Measurements from ENCODE around the gene PTTG1.

PTTG1 gene

DNA sequence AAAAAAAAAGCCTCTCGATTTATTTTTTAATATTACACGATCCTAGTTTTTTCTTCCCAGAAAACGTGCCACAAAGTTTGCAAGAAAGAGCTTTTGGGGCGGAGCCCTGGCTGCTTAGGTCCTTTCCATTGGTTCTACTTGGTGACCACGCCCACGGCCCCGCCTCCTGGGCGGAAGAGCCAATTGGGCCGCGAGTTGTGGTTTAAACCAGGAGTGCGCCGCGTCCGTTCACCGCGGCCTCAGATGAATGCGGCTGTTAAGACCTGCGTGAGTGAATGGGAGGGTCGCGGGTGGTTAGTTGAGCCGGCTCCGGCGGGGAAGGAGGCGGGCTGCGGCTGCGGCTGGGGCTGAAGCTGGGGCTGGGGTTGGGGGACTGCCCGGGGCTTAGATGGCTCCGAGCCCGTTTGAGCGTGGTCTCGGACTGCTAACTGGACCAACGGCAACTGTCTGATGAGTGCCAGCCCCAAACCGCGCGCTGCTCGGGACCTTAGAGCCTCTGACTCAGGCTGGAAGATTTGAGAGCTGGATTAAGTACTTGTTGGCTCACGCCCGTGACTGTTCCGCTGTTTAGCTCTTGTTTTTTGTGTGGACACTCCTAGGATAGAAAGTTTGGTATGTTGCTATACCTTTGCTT lies at the start of gene PTTG1:
Gene PTTG1, plus strand, starts transcription at position 231 of the 634 bp plus-strand sequence. CDS start 458 bp downstream, outside the sequence.
- peak within 1 kb of the TSS; percentile 80 to 83 for H3K4me3 ChIP-seq (ENCODE audit: low read length in 2 of 2)
- no peaks in the 10 kb centered on the region for H3K27me3 ChIP-seq (ENCODE audit: control insufficient read depth in 2 of 2, insufficient read depth in 2 of 2, low read length in 2 of 2)
- peaks cover 8 to 10% of the 10 kb centered on the region in 2 donors for H3K4me1 ChIP-seq (ENCODE audit: control insufficient read depth in 2 of 2, insufficient read depth in 2 of 2, low read length in 2 of 2)
- H3K36me3 ChIP-seq (ENCODE audit: control insufficient read depth in 2 of 2, insufficient read depth in 2 of 2, low read length in 2 of 2) = no peaks in the 10 kb centered on the region
- H3K9me3 ChIP-seq (ENCODE audit: control insufficient read depth in 2 of 2, low read length in 2 of 2) = no peaks in the 10 kb centered on the region
- peak within 1 kb of the TSS; percentile 23 to 52 for H3K27ac ChIP-seq (ENCODE audit: low read depth in 2 of 2, low read length in 2 of 2)
- peak within 1 kb of the TSS; percentile 56 to 67 for H3K9ac ChIP-seq (ENCODE audit: low read depth in 1 of 2, low read length in 2 of 2)

DNA sequence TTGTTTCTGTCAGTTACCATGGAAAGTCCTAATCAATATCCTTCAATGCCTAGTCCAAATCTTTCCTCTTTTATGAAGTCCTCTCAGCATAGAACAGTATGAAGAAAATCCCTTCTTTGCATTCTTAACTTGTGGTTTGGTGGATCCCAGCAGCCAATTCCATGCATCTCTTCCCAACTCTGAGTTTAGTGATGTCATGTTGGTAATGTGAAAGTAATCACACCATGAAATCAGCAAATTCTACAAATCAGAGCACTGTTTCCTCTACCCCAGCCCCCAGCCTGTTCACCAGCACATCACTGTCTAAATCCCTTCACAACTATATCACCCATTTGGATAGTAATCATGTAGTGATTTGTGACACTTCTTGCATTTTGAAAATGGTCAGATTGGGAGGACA lies 46.5 kb upstream of the PTTG1 start:
- Histone ChIP-seq H3K27me3 (ENCODE audit: control insufficient read depth in 2 of 2, insufficient read depth in 2 of 2, low read length in 2 of 2) (no peaks in the 10 kb centered on the region), H3K9me3 (ENCODE audit: control insufficient read depth in 2 of 2, low read length in 2 of 2) (no peaks in the 10 kb centered on the region), H3K36me3 (ENCODE audit: control insufficient read depth in 2 of 2, insufficient read depth in 2 of 2, low read length in 2 of 2) (no peaks in the 10 kb centered on the region), H3K4me3 (ENCODE audit: low read length in 2 of 2) (no peak overlapping the region), H3K9ac (ENCODE audit: low read depth in 1 of 2, low read length in 2 of 2) (no peak overlapping the region), H3K4me1 (ENCODE audit: control insufficient read depth in 2 of 2, insufficient read depth in 2 of 2, low read length in 2 of 2) (peaks cover 0 to under 1% of the 10 kb centered on the region in 2 donors), H3K27ac (ENCODE audit: low read depth in 2 of 2, low read length in 2 of 2) (no peak overlapping the region)

DNA sequence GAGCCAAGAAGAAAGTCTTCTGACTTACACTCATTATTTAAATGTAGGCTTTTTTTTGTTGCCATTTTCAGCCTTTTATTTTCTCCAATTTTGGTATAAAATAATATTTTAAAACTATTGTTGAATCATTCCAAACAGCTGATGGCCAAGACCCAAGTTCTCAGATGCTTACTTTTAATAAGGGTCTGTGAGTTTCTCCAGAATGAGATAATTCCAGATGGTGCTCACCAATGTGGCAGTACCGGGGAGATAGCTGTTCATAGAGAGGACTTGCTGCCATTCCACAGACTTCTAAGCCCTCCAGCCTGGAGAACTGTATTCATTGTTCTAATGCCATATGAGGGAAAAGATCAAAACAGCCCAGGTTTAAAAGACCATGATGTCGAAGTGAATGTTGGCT lies 46.0 kb upstream of the PTTG1 start:
- H3K4me1 ChIP-seq (ENCODE audit: control insufficient read depth in 2 of 2, insufficient read depth in 2 of 2, low read length in 2 of 2) = no peaks in the 10 kb centered on the region
- no peak overlapping the region for H3K27ac ChIP-seq (ENCODE audit: low read depth in 2 of 2, low read length in 2 of 2)
- no peak overlapping the region for H3K9ac ChIP-seq (ENCODE audit: low read depth in 1 of 2, low read length in 2 of 2)
- H3K4me3 ChIP-seq (ENCODE audit: low read length in 2 of 2) = no peak overlapping the region
- no peaks in the 10 kb centered on the region for H3K36me3 ChIP-seq (ENCODE audit: control insufficient read depth in 2 of 2, insufficient read depth in 2 of 2, low read length in 2 of 2)
- H3K9me3 ChIP-seq (ENCODE audit: control insufficient read depth in 2 of 2, low read length in 2 of 2) = no peaks in the 10 kb centered on the region
- H3K27me3 ChIP-seq (ENCODE audit: control insufficient read depth in 2 of 2, insufficient read depth in 2 of 2, low read length in 2 of 2) = no peaks in the 10 kb centered on the region

DNA sequence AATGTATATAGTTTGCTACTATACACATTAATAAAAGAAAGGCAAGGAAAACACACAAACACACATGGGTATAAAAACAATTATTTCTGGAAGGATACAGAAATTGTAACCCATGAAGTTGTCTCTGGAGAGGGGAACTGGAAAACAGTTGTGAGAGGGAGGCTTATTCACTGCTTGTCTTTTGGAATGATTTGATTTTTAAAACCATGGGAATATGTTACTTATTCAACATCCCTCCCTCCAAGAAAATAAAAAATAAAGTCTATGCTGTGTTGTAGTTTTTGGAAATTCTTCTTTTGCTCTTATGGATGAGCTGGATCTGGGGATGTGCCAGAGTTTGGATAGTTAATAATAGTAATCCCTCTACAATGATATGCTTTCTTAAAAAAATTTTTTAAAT lies 45.2 kb upstream of the PTTG1 start:
- Histone ChIP-seq H3K27me3 (ENCODE audit: control insufficient read depth in 2 of 2, insufficient read depth in 2 of 2, low read length in 2 of 2) (no peaks in the 10 kb centered on the region), H3K9ac (ENCODE audit: low read depth in 1 of 2, low read length in 2 of 2) (no peak overlapping the region), H3K36me3 (ENCODE audit: control insufficient read depth in 2 of 2, insufficient read depth in 2 of 2, low read length in 2 of 2) (no peaks in the 10 kb centered on the region), H3K4me3 (ENCODE audit: low read length in 2 of 2) (no peak overlapping the region), H3K4me1 (ENCODE audit: control insufficient read depth in 2 of 2, insufficient read depth in 2 of 2, low read length in 2 of 2) (no peaks in the 10 kb centered on the region), H3K9me3 (ENCODE audit: control insufficient read depth in 2 of 2, low read length in 2 of 2) (no peaks in the 10 kb centered on the region), H3K27ac (ENCODE audit: low read depth in 2 of 2, low read length in 2 of 2) (no peak overlapping the region)

DNA sequence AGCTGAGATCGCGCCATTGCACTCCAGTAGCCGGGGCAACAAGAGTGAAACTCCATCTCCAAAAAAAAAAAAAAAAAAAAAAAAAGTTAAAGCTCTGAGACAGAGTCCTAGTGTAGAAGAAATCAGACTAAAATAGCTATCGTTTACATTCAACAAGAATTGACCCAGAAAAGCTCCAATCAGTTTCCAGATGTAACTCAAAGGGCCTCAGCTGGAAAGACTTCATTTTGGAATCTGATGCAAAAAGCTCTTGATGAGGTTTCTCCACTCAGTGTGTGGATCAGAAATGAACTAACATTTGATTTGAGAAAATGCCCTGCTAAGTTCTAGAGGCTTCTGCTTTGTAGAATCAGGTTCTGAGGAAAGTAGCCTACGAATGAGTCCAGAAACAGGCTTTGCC lies 44.0 kb upstream of the PTTG1 start:
- Histone ChIP-seq H3K4me3 (ENCODE audit: low read length in 2 of 2) (no peak overlapping the region), H3K9ac (ENCODE audit: low read depth in 1 of 2, low read length in 2 of 2) (no peak overlapping the region), H3K36me3 (ENCODE audit: control insufficient read depth in 2 of 2, insufficient read depth in 2 of 2, low read length in 2 of 2) (no peaks in the 10 kb centered on the region), H3K4me1 (ENCODE audit: control insufficient read depth in 2 of 2, insufficient read depth in 2 of 2, low read length in 2 of 2) (no peaks in the 10 kb centered on the region), H3K9me3 (ENCODE audit: control insufficient read depth in 2 of 2, low read length in 2 of 2) (no peaks in the 10 kb centered on the region), H3K27ac (ENCODE audit: low read depth in 2 of 2, low read length in 2 of 2) (no peak overlapping the region), H3K27me3 (ENCODE audit: control insufficient read depth in 2 of 2, insufficient read depth in 2 of 2, low read length in 2 of 2) (no peaks in the 10 kb centered on the region)

DNA sequence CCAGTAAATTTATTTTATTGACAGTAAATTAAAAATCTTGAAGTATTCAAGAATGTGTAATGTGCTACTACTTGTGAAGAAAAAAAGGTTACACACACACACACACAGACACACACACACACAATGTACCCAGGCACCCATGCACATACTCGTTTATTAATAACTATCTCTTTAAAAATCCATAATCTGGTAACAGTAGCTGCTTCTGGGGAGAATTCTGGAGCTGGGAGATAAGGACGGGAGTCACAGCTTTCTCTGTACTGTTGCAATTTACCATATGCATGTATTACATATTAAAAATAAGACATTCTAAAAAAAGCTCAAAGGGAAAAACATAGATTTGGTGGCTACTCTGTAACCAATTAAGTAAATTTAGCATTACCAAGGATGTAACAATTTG lies 43.3 kb upstream of the PTTG1 start:
- Histone ChIP-seq H3K9me3 (ENCODE audit: control insufficient read depth in 2 of 2, low read length in 2 of 2) (no peaks in the 10 kb centered on the region), H3K27ac (ENCODE audit: low read depth in 2 of 2, low read length in 2 of 2) (no peak overlapping the region), H3K36me3 (ENCODE audit: control insufficient read depth in 2 of 2, insufficient read depth in 2 of 2, low read length in 2 of 2) (no peaks in the 10 kb centered on the region), H3K27me3 (ENCODE audit: control insufficient read depth in 2 of 2, insufficient read depth in 2 of 2, low read length in 2 of 2) (no peaks in the 10 kb centered on the region), H3K9ac (ENCODE audit: low read depth in 1 of 2, low read length in 2 of 2) (no peak overlapping the region), H3K4me3 (ENCODE audit: low read length in 2 of 2) (no peak overlapping the region), H3K4me1 (ENCODE audit: control insufficient read depth in 2 of 2, insufficient read depth in 2 of 2, low read length in 2 of 2) (no peaks in the 10 kb centered on the region)

DNA sequence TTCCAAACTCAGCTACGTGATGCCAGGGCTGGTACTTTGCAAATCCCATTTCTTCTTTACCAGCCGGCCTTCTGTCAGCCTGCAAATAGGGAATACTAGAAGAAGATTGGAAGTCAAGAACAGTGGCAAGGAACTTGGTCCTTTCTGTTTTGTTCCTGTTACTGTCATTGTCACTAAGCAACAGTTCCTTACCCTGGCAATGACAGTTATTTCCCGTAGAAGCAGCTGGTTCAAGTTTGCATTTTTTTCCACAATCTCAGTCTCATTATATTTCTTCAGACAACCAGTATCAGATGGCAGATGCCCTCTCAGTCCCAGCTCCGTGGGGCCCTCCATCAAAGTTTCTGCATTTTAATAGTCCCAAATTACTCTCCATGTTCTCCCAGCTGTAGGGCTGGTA lies 42.1 kb upstream of the PTTG1 start:
- Histone ChIP-seq H3K27ac (ENCODE audit: low read depth in 2 of 2, low read length in 2 of 2) (no peak overlapping the region), H3K9me3 (ENCODE audit: control insufficient read depth in 2 of 2, low read length in 2 of 2) (no peaks in the 10 kb centered on the region), H3K4me3 (ENCODE audit: low read length in 2 of 2) (no peak overlapping the region), H3K36me3 (ENCODE audit: control insufficient read depth in 2 of 2, insufficient read depth in 2 of 2, low read length in 2 of 2) (no peaks in the 10 kb centered on the region), H3K9ac (ENCODE audit: low read depth in 1 of 2, low read length in 2 of 2) (no peak overlapping the region), H3K4me1 (ENCODE audit: control insufficient read depth in 2 of 2, insufficient read depth in 2 of 2, low read length in 2 of 2) (no peaks in the 10 kb centered on the region), H3K27me3 (ENCODE audit: control insufficient read depth in 2 of 2, insufficient read depth in 2 of 2, low read length in 2 of 2) (no peaks in the 10 kb centered on the region)

DNA sequence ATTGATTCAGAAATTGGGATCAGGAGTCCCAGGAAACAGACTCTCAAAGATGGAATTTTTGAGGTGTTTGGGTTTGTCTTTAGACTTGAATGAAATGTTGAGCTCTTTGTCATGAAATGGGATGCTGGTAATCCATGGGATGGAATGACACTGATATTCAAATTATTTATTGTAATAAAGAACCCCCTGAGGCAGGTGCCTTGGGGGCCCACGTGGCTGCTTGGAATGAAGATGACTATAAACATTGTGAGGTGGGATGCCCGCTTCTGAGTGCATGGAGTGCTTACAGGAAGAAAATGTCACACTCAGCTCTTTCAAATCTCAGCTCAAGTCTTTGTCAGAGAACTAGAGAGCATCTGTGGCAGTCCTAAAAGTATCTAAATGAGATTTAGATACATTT lies 41.6 kb upstream of the PTTG1 start:
- H3K36me3 ChIP-seq (ENCODE audit: control insufficient read depth in 2 of 2, insufficient read depth in 2 of 2, low read length in 2 of 2) = no peaks in the 10 kb centered on the region
- no peaks in the 10 kb centered on the region for H3K27me3 ChIP-seq (ENCODE audit: control insufficient read depth in 2 of 2, insufficient read depth in 2 of 2, low read length in 2 of 2)
- H3K9ac ChIP-seq (ENCODE audit: low read depth in 1 of 2, low read length in 2 of 2) = no peak overlapping the region
- no peaks in the 10 kb centered on the region for H3K4me1 ChIP-seq (ENCODE audit: control insufficient read depth in 2 of 2, insufficient read depth in 2 of 2, low read length in 2 of 2)
- H3K4me3 ChIP-seq (ENCODE audit: low read length in 2 of 2) = no peak overlapping the region
- H3K9me3 ChIP-seq (ENCODE audit: control insufficient read depth in 2 of 2, low read length in 2 of 2) = no peaks in the 10 kb centered on the region
- H3K27ac ChIP-seq (ENCODE audit: low read depth in 2 of 2, low read length in 2 of 2) = no peak overlapping the region

DNA sequence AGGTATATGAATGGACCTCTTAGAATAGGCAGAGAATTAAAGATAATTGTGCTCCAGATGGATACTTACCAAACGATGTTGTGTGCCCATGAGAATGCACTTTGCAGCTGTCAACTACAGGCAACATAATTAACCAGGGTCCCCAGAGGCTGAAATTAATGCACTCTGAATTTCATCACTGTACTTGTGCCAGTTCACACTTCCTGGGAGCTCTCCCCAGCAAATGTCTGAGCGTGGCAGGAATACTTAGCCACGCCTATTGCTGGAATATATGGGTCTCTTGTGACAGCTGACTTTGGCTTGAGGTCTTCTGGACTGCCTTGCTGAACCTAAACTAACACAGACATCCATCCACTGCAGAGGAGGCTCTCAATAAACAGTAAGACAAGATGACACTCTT lies 39.3 kb upstream of the PTTG1 start:
- H3K9me3 ChIP-seq (ENCODE audit: control insufficient read depth in 2 of 2, low read length in 2 of 2) = no peaks in the 10 kb centered on the region
- H3K4me3 ChIP-seq (ENCODE audit: low read length in 2 of 2) = no peak overlapping the region
- H3K9ac ChIP-seq (ENCODE audit: low read depth in 1 of 2, low read length in 2 of 2) = no peak overlapping the region
- H3K36me3 ChIP-seq (ENCODE audit: control insufficient read depth in 2 of 2, insufficient read depth in 2 of 2, low read length in 2 of 2) = no peaks in the 10 kb centered on the region
- no peaks in the 10 kb centered on the region for H3K4me1 ChIP-seq (ENCODE audit: control insufficient read depth in 2 of 2, insufficient read depth in 2 of 2, low read length in 2 of 2)
- H3K27me3 ChIP-seq (ENCODE audit: control insufficient read depth in 2 of 2, insufficient read depth in 2 of 2, low read length in 2 of 2) = no peaks in the 10 kb centered on the region
- H3K27ac ChIP-seq (ENCODE audit: low read depth in 2 of 2, low read length in 2 of 2) = no peak overlapping the region

DNA sequence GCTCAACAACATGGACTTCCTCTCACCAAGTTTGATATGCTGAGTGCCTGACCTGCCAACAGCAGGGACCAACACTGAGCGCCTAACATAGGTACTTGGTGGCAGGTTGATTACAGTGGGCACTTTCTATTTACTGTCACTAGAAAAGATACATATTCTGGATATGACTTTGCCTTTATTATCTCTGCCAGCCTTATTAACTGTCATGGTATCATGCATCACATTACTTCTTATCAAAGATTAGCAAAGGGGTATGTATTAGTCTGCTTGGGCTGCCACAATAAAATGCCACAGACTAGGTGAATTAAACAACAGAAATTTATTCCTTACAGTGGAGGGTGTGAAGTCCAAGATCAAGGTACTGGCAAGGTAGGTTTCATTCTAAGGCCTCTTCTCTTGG lies 37.0 kb upstream of the PTTG1 start:
- no peak overlapping the region for H3K27ac ChIP-seq (ENCODE audit: low read depth in 2 of 2, low read length in 2 of 2)
- H3K9me3 ChIP-seq (ENCODE audit: control insufficient read depth in 2 of 2, low read length in 2 of 2) = no peaks in the 10 kb centered on the region
- H3K36me3 ChIP-seq (ENCODE audit: control insufficient read depth in 2 of 2, insufficient read depth in 2 of 2, low read length in 2 of 2) = no peaks in the 10 kb centered on the region
- no peak overlapping the region for H3K9ac ChIP-seq (ENCODE audit: low read depth in 1 of 2, low read length in 2 of 2)
- no peaks in the 10 kb centered on the region for H3K4me1 ChIP-seq (ENCODE audit: control insufficient read depth in 2 of 2, insufficient read depth in 2 of 2, low read length in 2 of 2)
- no peaks in the 10 kb centered on the region for H3K27me3 ChIP-seq (ENCODE audit: control insufficient read depth in 2 of 2, insufficient read depth in 2 of 2, low read length in 2 of 2)
- no peak overlapping the region for H3K4me3 ChIP-seq (ENCODE audit: low read length in 2 of 2)

DNA sequence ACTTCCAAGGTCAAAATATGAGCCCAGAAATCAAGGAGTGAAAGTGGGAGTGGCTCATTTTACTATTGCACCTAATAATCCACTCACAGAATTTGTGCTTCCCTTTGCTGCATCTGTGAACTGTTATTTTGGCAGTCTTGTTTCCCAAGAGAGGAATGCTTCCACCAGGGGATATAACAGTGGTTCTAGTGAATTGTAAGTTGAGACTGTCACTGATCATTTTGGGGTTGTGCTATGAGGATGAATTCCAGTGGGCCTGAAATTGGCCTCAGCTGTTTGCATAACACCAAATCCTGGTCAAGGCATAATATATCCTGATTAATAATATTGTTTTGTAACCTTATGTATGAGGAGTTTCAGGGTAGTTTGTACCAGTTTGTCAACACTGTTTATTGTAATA lies 36.2 kb upstream of the PTTG1 start:
- no peaks in the 10 kb centered on the region for H3K27me3 ChIP-seq (ENCODE audit: control insufficient read depth in 2 of 2, insufficient read depth in 2 of 2, low read length in 2 of 2)
- no peak overlapping the region for H3K27ac ChIP-seq (ENCODE audit: low read depth in 2 of 2, low read length in 2 of 2)
- no peak overlapping the region for H3K9ac ChIP-seq (ENCODE audit: low read depth in 1 of 2, low read length in 2 of 2)
- no peaks in the 10 kb centered on the region for H3K9me3 ChIP-seq (ENCODE audit: control insufficient read depth in 2 of 2, low read length in 2 of 2)
- H3K36me3 ChIP-seq (ENCODE audit: control insufficient read depth in 2 of 2, insufficient read depth in 2 of 2, low read length in 2 of 2) = no peaks in the 10 kb centered on the region
- H3K4me3 ChIP-seq (ENCODE audit: low read length in 2 of 2) = no peak overlapping the region
- H3K4me1 ChIP-seq (ENCODE audit: control insufficient read depth in 2 of 2, insufficient read depth in 2 of 2, low read length in 2 of 2) = no peaks in the 10 kb centered on the region
